Gastroesophageal sphincter (tissue), 4 donors: ENCODE data around the gene PCSK5. TPM values are rescaled to one million over a fixed set of nuclear protein-coding genes. Genes with fewer than 3 reads are reported as not detected.
"Not testable (repeated sequence)": the region's sequence is repeated elsewhere in the genome, so short reads cannot be mapped to it uniquely, and the experiment has no call there.

Source experiments
- ATAC-seq: fragments of 150-250 bp; one replicate; pipeline ENCODE4 v1.9.1; 2016; ENCODE audit warnings: mild to moderate bottlenecking, moderate library complexity
- H3K27ac ChIP-seq, 4 donors: fragments of 200-600 bp; sonication (generic) in 3 of 4; 1 replicate in 3 of 4; 2 replicates in 1 of 4; pipeline ENCODE4 v1.5.1; 2016 to 2019
- H3K27me3 ChIP-seq: fragments of 200-600 bp; sonication (generic); one replicate; pipeline ENCODE4 v1.5.1; 2019
- H3K36me3 ChIP-seq, 2 donors: fragments of 200-600 bp; sonication (generic); one replicate each; pipeline ENCODE4 v1.5.1; 2019; ENCODE audit warnings: control low read depth in 1 of 2
- H3K4me1 ChIP-seq, 3 donors: fragments of 200-600 bp; sonication (generic); 1 replicate in 2 of 3; 2 replicates in 1 of 3; pipeline ENCODE4 v1.5.1; 2016 to 2019; ENCODE audit warnings: control low read depth in 2 of 3
- H3K4me3 ChIP-seq, 2 donors: fragments of 200-600 bp; sonication (generic); one replicate each; pipeline ENCODE4 v1.5.1; 2019; ENCODE audit warnings: mild to moderate bottlenecking in 1 of 2, moderate library complexity in 1 of 2
- H3K9me3 ChIP-seq, 3 donors: fragments of 200-600 bp; sonication (generic); one replicate each; pipeline ENCODE4 v1.5.1; 2017 to 2019; ENCODE audit warnings: control low read depth in 2 of 3
- EP300 ChIP-seq: sonication (generic); formaldehyde crosslinking; IDR thresholded peaks from one replicate; pipeline ENCODE4 v1.6.1; 2017; ENCODE audit warnings: antibody characterized with exemption, mild to moderate bottlenecking
- POLR2A ChIP-seq, 2 donors: fragments of 450-650 bp; IDR thresholded peaks; one replicate each; pipeline ENCODE4 v1.6.1; 2017; ENCODE audit warnings: antibody characterized with exemption in 2 of 2, mild to moderate bottlenecking in 2 of 2, moderate library complexity in 1 of 2
- POLR2AphosphoS5 ChIP-seq: sonication (generic); formaldehyde crosslinking; IDR thresholded peaks from one replicate; pipeline ENCODE4 v1.6.1; 2017; ENCODE audit warnings: antibody characterized with exemption
- WGBS, 2 donors: methylation state at CpG; one replicate each; pipeline ENCODE4 v1.1.5; 2018; ENCODE audit warnings: low coverage in 1 of 2; 5-methylcytosine and 5-hydroxymethylcytosine counted together
- total RNA-seq, 4 donors: library from RNA; depleted of rRNA; stranded (reverse); fragments of >200 nt; gene quantifications; one replicate each; pipeline ENCODE4 v1.1.0, GENCODE V29; 2016
- TF ChIP-seq, protein P1 (sequence below), 4 experiments: fragments of 200-600 bp in 2 of 4; fragments of 450-650 bp in 2 of 4; sonication (generic) in 1 of 4; IDR thresholded peaks; one replicate each; pipeline ENCODE4 v1.5.1; 2017 to 2019; ENCODE audit warnings: antibody characterized with exemption in 4 of 4, mild to moderate bottlenecking in 2 of 4, moderate library complexity in 2 of 4

PCSK5 gene
- total RNA-seq, 4 donors from 2014 or later = 20.1 to 37.3 (median 28.1) TPM

DNA sequence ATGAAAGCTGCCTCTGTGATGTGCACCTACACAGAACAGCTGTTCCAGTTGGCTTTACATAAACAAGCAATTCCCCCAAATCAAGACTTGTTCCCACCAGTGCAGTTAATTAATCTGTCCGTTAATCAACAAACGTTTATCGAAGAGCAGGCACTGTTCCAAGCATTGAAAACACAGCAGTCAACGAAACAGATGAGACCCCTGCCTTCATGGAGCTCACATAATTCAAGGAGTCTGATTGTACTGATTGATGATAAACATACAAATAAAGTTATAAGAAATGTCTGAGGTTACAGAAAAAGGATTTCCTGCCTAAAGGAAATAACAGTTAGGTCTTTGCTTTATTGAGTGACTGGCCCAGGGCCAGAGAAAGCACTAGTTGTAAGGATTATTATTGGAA, 26.2 kb upstream of the PCSK5 start:
- no peak overlapping the region for H3K4me3 ChIP-seq
- no peak for ATAC-seq
- WGBS, 2 donors = 22 to 27% methylated on average over 4 of the region's 4 CpGs
- TF ChIP-seq POLR2AphosphoS5 (no peak), POLR2A (IDR thresholded peaks at IDR 0.05) (no peak), EP300 (no peak)
- TF ChIP-seq, protein P1, sequence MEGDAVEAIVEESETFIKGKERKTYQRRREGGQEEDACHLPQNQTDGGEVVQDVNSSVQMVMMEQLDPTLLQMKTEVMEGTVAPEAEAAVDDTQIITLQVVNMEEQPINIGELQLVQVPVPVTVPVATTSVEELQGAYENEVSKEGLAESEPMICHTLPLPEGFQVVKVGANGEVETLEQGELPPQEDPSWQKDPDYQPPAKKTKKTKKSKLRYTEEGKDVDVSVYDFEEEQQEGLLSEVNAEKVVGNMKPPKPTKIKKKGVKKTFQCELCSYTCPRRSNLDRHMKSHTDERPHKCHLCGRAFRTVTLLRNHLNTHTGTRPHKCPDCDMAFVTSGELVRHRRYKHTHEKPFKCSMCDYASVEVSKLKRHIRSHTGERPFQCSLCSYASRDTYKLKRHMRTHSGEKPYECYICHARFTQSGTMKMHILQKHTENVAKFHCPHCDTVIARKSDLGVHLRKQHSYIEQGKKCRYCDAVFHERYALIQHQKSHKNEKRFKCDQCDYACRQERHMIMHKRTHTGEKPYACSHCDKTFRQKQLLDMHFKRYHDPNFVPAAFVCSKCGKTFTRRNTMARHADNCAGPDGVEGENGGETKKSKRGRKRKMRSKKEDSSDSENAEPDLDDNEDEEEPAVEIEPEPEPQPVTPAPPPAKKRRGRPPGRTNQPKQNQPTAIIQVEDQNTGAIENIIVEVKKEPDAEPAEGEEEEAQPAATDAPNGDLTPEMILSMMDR (IDR thresholded peaks at IDR 0.05) = no peak
- no peak overlapping the region for H3K27ac ChIP-seq
- H3K4me1 ChIP-seq = no peaks in the 10 kb centered on the region
- no peaks in the 10 kb centered on the region for H3K36me3 ChIP-seq
- no peaks in the 10 kb centered on the region for H3K27me3 ChIP-seq
- H3K9me3 ChIP-seq = no peaks in the 10 kb centered on the region

DNA sequence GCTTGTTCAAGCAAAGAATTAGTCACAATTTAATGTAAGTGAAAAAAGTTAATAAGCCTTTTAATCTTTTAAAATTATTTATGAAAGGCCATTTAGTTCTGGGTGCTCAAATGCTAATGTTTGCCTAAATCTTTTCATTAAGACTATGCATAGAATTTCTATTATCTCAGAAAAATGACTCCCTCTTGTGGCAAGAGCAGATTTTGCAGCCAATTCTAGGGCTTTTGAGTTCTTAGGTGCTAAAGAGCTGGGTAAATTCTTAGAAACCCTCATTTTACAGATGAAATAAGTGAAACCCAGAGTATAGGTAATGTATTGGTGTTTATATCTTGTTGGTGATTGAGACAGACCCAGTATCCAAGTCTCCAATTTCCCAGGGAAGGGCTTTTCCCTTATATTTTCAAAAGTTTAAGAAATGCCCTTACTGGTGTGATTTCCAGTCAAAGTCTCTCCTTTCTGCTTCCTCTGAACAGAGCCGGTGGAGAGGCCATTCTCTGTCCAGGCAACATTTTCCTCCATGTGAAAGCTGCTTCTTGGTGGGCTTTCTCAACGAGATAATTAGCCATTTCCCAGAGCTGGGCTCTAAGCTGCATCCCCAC, 24.1 kb upstream of the PCSK5 start:
- ATAC-seq = no peak
- H3K27me3 ChIP-seq = no peaks in the 10 kb centered on the region
- H3K9me3 ChIP-seq = no peaks in the 10 kb centered on the region
- WGBS, 2 donors = 41% methylated on average over 2 of the region's 2 CpGs; no CpG with 5 or more reads in 1 of the 2 donors
- no peaks in the 10 kb centered on the region for H3K36me3 ChIP-seq
- H3K27ac ChIP-seq = no peak overlapping the region
- no peak for TF ChIP-seq POLR2A (IDR thresholded peaks at IDR 0.05)
- TF ChIP-seq POLR2AphosphoS5 = no peak
- no peak for TF ChIP-seq EP300
- TF ChIP-seq, protein P1 (IDR thresholded peaks at IDR 0.05) = peak; percentile 63 to 78 (median 72)
- H3K4me1 ChIP-seq = no peaks in the 10 kb centered on the region
- H3K4me3 ChIP-seq = no peak overlapping the region

DNA sequence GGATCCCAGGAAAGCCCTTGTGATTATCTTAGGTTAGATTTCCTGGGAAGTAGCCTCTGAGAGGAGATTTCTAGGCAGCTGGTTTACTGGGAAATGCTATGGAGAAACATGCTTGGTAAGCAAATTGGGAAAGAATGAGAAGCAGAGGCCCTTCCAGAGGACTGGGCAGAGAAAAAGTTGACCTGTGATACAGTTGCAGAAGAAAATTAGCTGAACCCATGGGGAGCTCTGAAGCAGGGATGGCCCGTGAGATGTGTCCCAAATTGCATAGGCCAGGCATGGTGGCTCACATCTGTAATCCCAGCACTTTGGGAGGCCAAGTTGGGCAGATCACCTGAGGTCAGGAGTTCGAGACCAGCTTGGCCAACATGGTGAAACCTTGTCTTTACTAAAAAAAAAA, 21.9 kb upstream of the PCSK5 start:
- not testable (repeated sequence) for H3K4me3 ChIP-seq, H3K27me3 ChIP-seq, H3K9me3 ChIP-seq, H3K4me1 ChIP-seq, ATAC-seq, H3K36me3 ChIP-seq, H3K27ac ChIP-seq
- WGBS, 2 donors = 43 to 90% methylated on average over 1 to 2 of the region's 2 CpGs

DNA sequence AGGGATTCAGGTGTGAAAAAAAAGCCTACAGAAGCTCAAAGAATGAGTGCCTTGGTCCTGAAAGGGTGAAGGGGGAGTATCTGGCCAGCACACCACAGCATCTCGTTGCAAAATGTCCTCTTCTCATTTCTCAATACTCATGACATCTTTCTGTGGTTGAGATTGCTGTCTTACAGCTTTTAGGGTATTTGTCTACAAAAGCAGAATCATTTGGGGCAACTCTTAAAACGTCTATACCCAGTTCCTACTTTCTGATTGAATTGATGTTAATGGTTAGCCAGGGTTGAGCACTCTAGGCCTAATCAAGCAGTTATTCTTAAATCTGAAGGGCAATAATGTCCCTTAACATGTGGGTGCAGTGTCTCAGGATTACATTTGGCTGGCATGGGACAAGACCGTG, 21.2 kb upstream of the PCSK5 start:
- peak; percentile 25 for ATAC-seq

DNA sequence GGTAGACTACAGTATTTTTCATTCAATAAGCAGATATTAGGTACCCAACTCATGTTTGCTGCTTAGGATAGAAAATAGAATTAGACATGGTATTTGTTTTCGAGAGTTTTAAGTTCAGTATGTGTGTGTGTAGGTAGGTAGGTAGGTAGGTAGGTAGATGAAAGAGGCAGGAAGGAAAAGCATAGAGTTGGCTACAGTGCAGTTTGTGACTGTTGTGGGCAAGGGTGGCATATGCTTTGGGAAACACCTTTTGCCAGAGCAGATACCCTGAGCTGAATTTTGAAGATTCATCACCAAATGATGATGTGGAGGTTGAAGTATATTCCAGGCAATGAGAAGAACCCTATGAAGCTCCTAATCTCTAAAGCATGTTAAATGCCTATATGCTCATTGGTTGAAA, 20.0 kb upstream of the PCSK5 start:
- ATAC-seq = no peak
- no peak overlapping the region for H3K4me3 ChIP-seq
- H3K27me3 ChIP-seq = no peaks in the 10 kb centered on the region
- WGBS, 2 donors = 92 to 100% methylated on average over 1 of the region's 1 CpG
- H3K4me1 ChIP-seq = no peaks in the 10 kb centered on the region
- H3K9me3 ChIP-seq = no peaks in the 10 kb centered on the region
- no peaks in the 10 kb centered on the region for H3K36me3 ChIP-seq
- TF ChIP-seq POLR2AphosphoS5 = no peak
- no peak for TF ChIP-seq EP300
- no peak for TF ChIP-seq POLR2A (IDR thresholded peaks at IDR 0.05)
- TF ChIP-seq, protein P1 (IDR thresholded peaks at IDR 0.05) = no peak
- H3K27ac ChIP-seq = no peak overlapping the region

More for the DNA sequence above, 21.2 kb upstream of the PCSK5 start:
- Histone ChIP-seq H3K27me3 (no peaks in the 10 kb centered on the region), H3K36me3 (no peaks in the 10 kb centered on the region), H3K4me3 (no peak overlapping the region), H3K4me1 (no peaks in the 10 kb centered on the region), H3K9me3 (no peaks in the 10 kb centered on the region), H3K27ac (no peak overlapping the region)
- 48 to 72% methylated on average over 3 of the region's 3 CpGs for WGBS, 2 donors
- no peak for TF ChIP-seq POLR2AphosphoS5
- no peak for TF ChIP-seq EP300
- TF ChIP-seq, protein P1 (IDR thresholded peaks at IDR 0.05) = no peak
- TF ChIP-seq POLR2A (IDR thresholded peaks at IDR 0.05) = no peak
